ENCODE results near the gene LBX2. TPM values are rescaled to one million over a fixed set of nuclear protein-coding genes. Genes with fewer than 3 reads are reported as not detected.

LBX2 gene
- total RNA-seq, 2 experiments from 2014 or later = 0.36 to 0.43 TPM

- Mint-ChIP-seq H3K27me3 (peaks cover 60% of the 10 kb centered on the region), H3K4me3 (peak overlapping the region; percentile 68), H3K4me1 (ENCODE audit: low read depth) (peaks cover 47% of the 10 kb centered on the region), H3K9me3 (no peaks in the 10 kb centered on the region), H3K36me3 (ENCODE audit: low read depth) (peaks cover 31% of the 10 kb centered on the region), H3K27ac (no peak overlapping the region)
- ChIA-PET POLR2A (interaction anchor here (1.1 to 2.4 kb wide), 3 partner anchors 12 to 19 kb away, joined by 3 to 8 read pairs (median 4); partner anchors contain the start of genes CCDC142 and TTC31), CTCF (no interaction called here)
- ATAC-seq (no peak), DNase-seq (no peak)
- intact Hi-C loops (cut with micrococcal nuclease) = no loop called here
- TF ChIP-seq CTCF (IDR thresholded peaks at IDR 0.05) = no peak
These were observed 2.8 kb upstream of the LBX2 start for GRCh38 chr2:74502147-74502719.

GRCh38 chr2:74501335-74502071, 2.1 kb upstream of the LBX2 start:
- intact Hi-C loops (cut with micrococcal nuclease) = no loop called here
- DNase-seq = no peak

GRCh38 chr2:74500578-74500946, 1.2 kb upstream of the LBX2 start:
- H3K27me3 Mint-ChIP-seq = peaks cover 57% of the 10 kb centered on the region
- CTCF ChIA-PET = interaction anchor here (0.8 to 2.4 kb wide), 6 partner anchors 8 to 85 kb away, joined by 3 to 9 read pairs (median 4); partner anchors contain the start of gene TLX2
- H3K9me3 Mint-ChIP-seq = no peaks in the 10 kb centered on the region
- intact Hi-C loops (cut with micrococcal nuclease) = no loop called here
- POLR2A ChIA-PET = interaction anchor here (0.7 to 5.2 kb wide), 10 partner anchors 8 to 41 kb away, joined by 3 to 23 read pairs (median 4); partner anchors contain the start of genes AUP1, CCDC142, MRPL53 and TLX2
- H3K36me3 Mint-ChIP-seq (ENCODE audit: low read depth) = peaks cover 20% of the 10 kb centered on the region
- H3K4me3 Mint-ChIP-seq = no peak overlapping the region
- peaks cover 39% of the 10 kb centered on the region for H3K4me1 Mint-ChIP-seq (ENCODE audit: low read depth)
- H3K27ac Mint-ChIP-seq = no peak overlapping the region
- no peak for ATAC-seq
- DNase-seq = no peak
- no peak for TF ChIP-seq CTCF (IDR thresholded peaks at IDR 0.05)

More at GRCh38 chr2:74501335-74502071, 2.1 kb upstream of the LBX2 start:
- no peak for TF ChIP-seq CTCF (IDR thresholded peaks at IDR 0.05)
- Mint-ChIP-seq H3K27ac (no peak overlapping the region), H3K36me3 (ENCODE audit: low read depth) (peaks cover 27% of the 10 kb centered on the region), H3K27me3 (peaks cover 60% of the 10 kb centered on the region), H3K4me3 (peak overlapping the region; percentile 19), H3K4me1 (ENCODE audit: low read depth) (peaks cover 44% of the 10 kb centered on the region), H3K9me3 (no peaks in the 10 kb centered on the region)
- ChIA-PET CTCF (interaction anchor here (0.6 to 2.0 kb wide), 4 partner anchors 12 to 84 kb away, joined by 3 to 9 read pairs (median 4); partner anchors contain the start of genes CCDC142, TLX2 and TTC31), POLR2A (interaction anchor here (0.6 to 5.2 kb wide), 11 partner anchors 8 to 42 kb away, joined by 3 to 23 read pairs (median 4); partner anchors contain the start of genes AUP1, CCDC142, MRPL53 and TLX2)
- ATAC-seq = no peak

GRCh38 chr2:74499940-74500577, 656 bp upstream of the LBX2 start:
- ChIA-PET CTCF (interaction anchor here (0.8 to 2.4 kb wide), 5 partner anchors 9 to 86 kb away, joined by 3 to 9 read pairs (median 5); partner anchors contain the start of gene TLX2), POLR2A (interaction anchor here (0.6 to 5.2 kb wide), 9 partner anchors 8 to 55 kb away, joined by 3 to 23 read pairs (median 4); partner anchors contain the start of genes CCDC142, TLX2, TTC31 and WBP1)
- H3K27me3 Mint-ChIP-seq = peaks cover 55% of the 10 kb centered on the region

More at GRCh38 chr2:74499940-74500577, 656 bp upstream of the LBX2 start:
- DNase-seq (no peak), ATAC-seq (no peak)
- Mint-ChIP-seq H3K27ac (no peak overlapping the region), H3K4me3 (peak overlapping the region; percentile 12), H3K4me1 (ENCODE audit: low read depth) (peaks cover 36% of the 10 kb centered on the region), H3K9me3 (no peaks in the 10 kb centered on the region), H3K36me3 (ENCODE audit: low read depth) (peaks cover 15% of the 10 kb centered on the region)
- TF ChIP-seq CTCF (IDR thresholded peaks at IDR 0.05) = no peak
- intact Hi-C loops (cut with micrococcal nuclease) = no loop called here
